ENCODE measurements around the gene GANAB. TPM values are rescaled to one million over a fixed set of nuclear protein-coding genes. Genes with fewer than 3 reads are reported as not detected.

The GANAB gene
- total and polyA plus RNA-seq, 2 of the 13 experiments (the other 11 are each of a cell fraction or from before 2014, with no cell fraction given) = 99.5 to 234 TPM

GRCh38 chr11:62677714-62678113, 31.3 kb upstream of the GANAB start:
- peaks cover 13% of the 10 kb centered on the region for H3K79me2 ChIP-seq (ENCODE audit: insufficient read depth, low read length)
- CTCF ChIA-PET (ENCODE audit: low intra/inter-chr PET ratio, low total read pairs) = no interaction called here

GRCh38 chr11:62677156-62677555, 30.7 kb upstream of the GANAB start:
- no peak overlapping the region for H2AFZ ChIP-seq (ENCODE audit: low read length)
- ATAC-seq (no peak), DNase-seq (ENCODE audit: low spot score) (no peak), FAIRE-seq (no peak)
- 95% methylated on average over 6 of the region's 6 CpGs for WGBS (ENCODE audit: low lambda C conversion rate)
- peak overlapping the region; percentile 94; the same call in 1 of the 2 replicates for H3K9ac ChIP-seq (ENCODE audit: insufficient read depth, low read depth, low read length)
- no peak overlapping the region for H3K27ac ChIP-seq (ENCODE audit: extremely low read length, insufficient read depth, low read length)
- no peak overlapping the region for H3K4me3 ChIP-seq (replicated peaks in 1 of 3; ENCODE audit: insufficient read depth in 1 of 3, low read depth in 2 of 3, low read length in 3 of 3)
- TF ChIP-seq SIX1 (CRISPR knock-in tag; IDR thresholded peaks at IDR 0.05; ENCODE audit: borderline replicate concordance) = peak; percentile 42; the same call in 1 of the 2 replicates
- TF ChIP-seq ZNF143 (CRISPR knock-in tag; IDR thresholded peaks at IDR 0.05) = no peak
- in situ Hi-C loops (cut with HindIII; ENCODE audit: extremely low pct_ligation_motif_present, low pct_unique_long_range_greater_than_20kb) (no loop called here), intact Hi-C loops (cut with micrococcal nuclease; ENCODE audit: unreplicated experiment) (no loop called here)
- H3K4me1 ChIP-seq (ENCODE audit: insufficient read depth, low read length) = peaks cover 53% of the 10 kb centered on the region
- CTCF ChIA-PET (ENCODE audit: low intra/inter-chr PET ratio, low total read pairs) = no interaction called here
- no peaks in the 10 kb centered on the region for H3K27me3 ChIP-seq (ENCODE audit: control insufficient read depth in 1 of 2, insufficient read depth in 2 of 2, low read length in 2 of 2)
- no peaks in the 10 kb centered on the region for H4K20me1 ChIP-seq (ENCODE audit: insufficient read depth, low read length)
- peaks cover 16% of the 10 kb centered on the region for H3K79me2 ChIP-seq (ENCODE audit: insufficient read depth, low read length)
- no peaks in the 10 kb centered on the region for H3K9me3 ChIP-seq (ENCODE audit: low read length)
- POLR2A ChIA-PET = interaction anchor here (1.1 to 5.4 kb wide), 4 partner anchors 10 to 86 kb away, joined by 4 to 64 read pairs (median 6); partner anchors contain the start of genes C11orf98, CSKMT, INTS5 and TUT1
- peaks cover 0 to 7% of the 10 kb centered on the region in 2 experiments; a peak in 1 of 5 replicates for H3K36me3 ChIP-seq (replicated peaks in 1 of 2; ENCODE audit: control insufficient read depth in 1 of 2, insufficient read depth in 2 of 2, low read length in 2 of 2)
- H3K4me2 ChIP-seq (ENCODE audit: low read depth, low read length) = peak overlapping the region; percentile 98; the same call in 1 of the 2 replicates
- no TSS peak for BruUV-seq (replicated peaks)

More at GRCh38 chr11:62677714-62678113, 31.3 kb upstream of the GANAB start:
- Histone ChIP-seq H3K9me3 (ENCODE audit: low read length) (no peaks in the 10 kb centered on the region), H3K36me3 (replicated peaks in 1 of 2; ENCODE audit: control insufficient read depth in 1 of 2, insufficient read depth in 2 of 2, low read length in 2 of 2) (peaks cover 0 to 7% of the 10 kb centered on the region in 2 experiments; a peak in 1 of 5 replicates), H4K20me1 (ENCODE audit: insufficient read depth, low read length) (no peaks in the 10 kb centered on the region), H3K27ac (ENCODE audit: extremely low read length, insufficient read depth, low read length) (peak overlapping the region; percentile 86), H3K4me3 (replicated peaks in 1 of 3; ENCODE audit: insufficient read depth in 1 of 3, low read depth in 2 of 3, low read length in 3 of 3) (peak overlapping the region; percentile 88 to 98 (median 94)), H3K4me1 (ENCODE audit: insufficient read depth, low read length) (peaks cover 48% of the 10 kb centered on the region), H3K27me3 (ENCODE audit: control insufficient read depth in 1 of 2, insufficient read depth in 2 of 2, low read length in 2 of 2) (no peaks in the 10 kb centered on the region), H3K4me2 (ENCODE audit: low read depth, low read length) (peak overlapping the region; percentile 98), H2AFZ (ENCODE audit: low read length) (no peak overlapping the region), H3K9ac (ENCODE audit: insufficient read depth, low read depth, low read length) (peak overlapping the region; percentile 94)
- TF ChIP-seq POLR2A (IDR thresholded peaks at IDR 0.05; ENCODE audit: insufficient read depth in 1 of 2, low read depth in 2 of 2, low read length in 2 of 2) = peak in 1 of 2 experiments; percentile 23; a peak in 1 of 4 replicates
- TF ChIP-seq GATA4 (IDR thresholded peaks at IDR 0.05; ENCODE audit: borderline replicate concordance, low read depth) = no peak
- intact Hi-C loops (cut with micrococcal nuclease; ENCODE audit: unreplicated experiment) = no loop called here
- BruUV-seq (replicated peaks) = no TSS peak
- 90% methylated on average over 15 of the region's 15 CpGs for WGBS (ENCODE audit: low lambda C conversion rate)
- no peak for DNase-seq (ENCODE audit: low spot score)
- in situ Hi-C loops (cut with HindIII; ENCODE audit: extremely low pct_ligation_motif_present, low pct_unique_long_range_greater_than_20kb) = no loop called here
- POLR2A ChIA-PET = interaction anchor here (1.1 to 5.4 kb wide), 2 partner anchors 13 to 24 kb away, joined by 4 to 64 read pairs; partner anchors contain the start of genes C11orf98, CSKMT and INTS5
- FAIRE-seq = no peak
- ATAC-seq = no peak
